C4-2B (cell line): Measurements from ENCODE around the gene DCAF5.

Source experiments
- ZFX ChIP-seq: fragments of 450-650 bp; IDR thresholded peaks from 2 replicates; pipeline ENCODE4 v1.6.1; 2017
- TF ChIP-seq, protein P1 (sequence below): fragments of 450-650 bp; conservative IDR thresholded peaks from 2 replicates; pipeline ENCODE4 v1.5.1; 2017; ENCODE audit warnings: mild to moderate bottlenecking

GRCh38 chr14:69047255-69047654 is 105.7 kb downstream of the DCAF5 start:
- TF ChIP-seq, protein P1, sequence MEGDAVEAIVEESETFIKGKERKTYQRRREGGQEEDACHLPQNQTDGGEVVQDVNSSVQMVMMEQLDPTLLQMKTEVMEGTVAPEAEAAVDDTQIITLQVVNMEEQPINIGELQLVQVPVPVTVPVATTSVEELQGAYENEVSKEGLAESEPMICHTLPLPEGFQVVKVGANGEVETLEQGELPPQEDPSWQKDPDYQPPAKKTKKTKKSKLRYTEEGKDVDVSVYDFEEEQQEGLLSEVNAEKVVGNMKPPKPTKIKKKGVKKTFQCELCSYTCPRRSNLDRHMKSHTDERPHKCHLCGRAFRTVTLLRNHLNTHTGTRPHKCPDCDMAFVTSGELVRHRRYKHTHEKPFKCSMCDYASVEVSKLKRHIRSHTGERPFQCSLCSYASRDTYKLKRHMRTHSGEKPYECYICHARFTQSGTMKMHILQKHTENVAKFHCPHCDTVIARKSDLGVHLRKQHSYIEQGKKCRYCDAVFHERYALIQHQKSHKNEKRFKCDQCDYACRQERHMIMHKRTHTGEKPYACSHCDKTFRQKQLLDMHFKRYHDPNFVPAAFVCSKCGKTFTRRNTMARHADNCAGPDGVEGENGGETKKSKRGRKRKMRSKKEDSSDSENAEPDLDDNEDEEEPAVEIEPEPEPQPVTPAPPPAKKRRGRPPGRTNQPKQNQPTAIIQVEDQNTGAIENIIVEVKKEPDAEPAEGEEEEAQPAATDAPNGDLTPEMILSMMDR: no peak
- no peak for TF ChIP-seq ZFX
